Measurements from ENCODE around the gene IGLL5. TPM values are rescaled to one million over a fixed set of nuclear protein-coding genes. Genes with fewer than 3 reads are reported as not detected.
"Not testable (repeated sequence)": the region's sequence is repeated elsewhere in the genome, so short reads cannot be mapped to it uniquely, and the experiment has no call there.

IGLL5 gene
- total RNA-seq, 1 donor from 2014 or later, result not detected

DNA sequence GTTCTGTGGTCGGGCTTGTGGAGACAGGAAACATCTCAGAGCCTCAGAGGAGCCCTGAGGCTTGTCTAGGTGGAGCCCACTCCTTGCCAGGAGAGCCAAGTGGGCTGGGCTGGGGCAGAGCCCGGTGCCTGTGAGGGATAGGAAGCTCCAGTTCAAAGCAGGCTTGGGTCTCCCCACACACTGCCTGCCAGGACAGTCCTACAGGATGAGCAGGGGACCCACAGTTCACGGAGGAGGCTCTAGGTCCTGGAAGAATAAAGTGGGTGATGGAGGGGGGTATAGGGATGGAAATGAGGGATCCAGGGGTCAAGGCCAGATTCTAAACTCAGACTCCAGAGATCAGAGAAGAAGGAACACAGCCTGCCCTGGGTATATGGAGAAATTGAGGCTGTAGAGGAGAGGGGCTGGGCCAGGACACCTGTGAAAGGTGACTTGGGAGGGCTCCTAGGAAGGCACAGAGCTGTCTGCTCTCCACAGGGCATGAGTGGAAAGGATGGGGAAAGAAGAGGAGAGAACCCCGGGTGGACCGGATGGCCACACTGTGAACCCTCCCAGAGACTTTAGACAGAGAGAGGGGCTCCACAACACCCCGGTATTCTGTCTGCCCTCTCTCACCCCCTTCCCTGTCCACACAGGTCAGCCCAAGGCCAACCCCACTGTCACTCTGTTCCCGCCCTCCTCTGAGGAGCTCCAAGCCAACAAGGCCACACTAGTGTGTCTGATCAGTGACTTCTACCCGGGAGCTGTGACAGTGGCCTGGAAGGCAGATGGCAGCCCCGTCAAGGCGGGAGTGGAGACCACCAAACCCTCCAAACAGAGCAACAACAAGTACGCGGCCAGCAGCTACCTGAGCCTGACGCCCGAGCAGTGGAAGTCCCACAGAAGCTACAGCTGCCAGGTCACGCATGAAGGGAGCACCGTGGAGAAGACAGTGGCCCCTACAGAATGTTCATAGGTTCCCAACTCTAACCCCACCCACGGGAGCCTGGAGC lies 7.4 kb downstream of the IGLL5 start:
- intact Hi-C loops (cut with DNase I), result no loop called here
- no peak for DNase-seq
- ATAC-seq (ENCODE audit: poor library complexity), result no peak

DNA sequence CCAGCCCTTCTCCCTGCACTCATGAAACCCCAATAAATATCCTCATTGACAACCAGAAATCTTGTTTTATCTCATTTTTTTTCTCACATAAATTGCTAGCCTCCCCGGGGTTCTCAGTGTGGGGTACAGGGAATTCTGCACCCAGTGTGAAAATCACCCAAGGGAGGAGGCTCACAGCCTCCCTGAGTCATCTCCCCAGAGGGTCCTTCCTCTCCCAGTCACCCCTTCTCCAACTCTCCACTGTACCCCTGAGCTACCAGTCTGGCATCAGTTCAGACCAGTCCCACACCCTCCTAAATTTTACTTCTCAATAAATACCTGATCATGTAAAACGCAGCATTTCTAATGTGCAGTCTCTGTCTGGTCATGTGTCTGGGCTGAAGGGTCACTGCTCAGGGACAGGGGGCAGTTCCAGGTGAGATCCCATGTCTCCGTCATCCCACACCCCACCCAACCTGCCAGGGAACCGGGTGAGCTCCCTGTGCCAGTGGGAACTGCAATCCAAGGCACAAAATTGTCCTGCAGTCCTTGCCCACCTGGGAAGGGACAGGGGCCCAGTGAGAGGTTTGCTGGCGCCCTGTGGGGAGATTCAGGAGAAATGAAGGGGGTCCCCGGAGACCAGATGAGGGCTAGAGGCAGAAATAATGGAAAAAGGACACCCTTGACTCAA lies 8.3 kb downstream of the IGLL5 start:
- intact Hi-C loops (cut with DNase I), result no loop called here
- ATAC-seq (ENCODE audit: poor library complexity) (no peak), DNase-seq (no peak)

- DNase-seq, result no peak
Measured at GRCh38 chr22:22896601-22897000, 9.0 kb downstream of the IGLL5 start.

DNA sequence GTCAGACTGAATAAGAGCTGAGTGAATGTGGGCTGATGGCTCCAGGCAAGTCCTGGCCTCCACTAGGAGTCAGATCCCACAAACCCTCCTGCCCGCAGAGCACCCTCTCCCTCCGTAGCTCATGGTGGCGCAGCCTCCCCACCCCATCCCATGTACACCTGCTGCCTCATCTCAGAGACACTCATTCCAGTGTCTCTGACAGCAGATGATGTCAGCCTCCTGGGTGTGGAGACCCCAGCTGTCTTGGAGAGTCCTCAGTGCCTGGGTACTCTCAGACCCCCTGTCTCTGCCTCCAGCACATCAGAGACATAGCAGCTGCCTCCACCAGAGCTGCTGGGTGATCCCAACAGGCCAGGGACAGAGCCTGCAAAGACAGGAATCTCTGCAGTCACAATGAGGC lies 9.5 kb downstream of the IGLL5 start:
- ATAC-seq (ENCODE audit: poor library complexity), result no peak
- intact Hi-C loops (cut with DNase I), result no loop called here
- DNase-seq, result no peak

More at GRCh38 chr22:22896601-22897000, 9.0 kb downstream of the IGLL5 start:
- ATAC-seq (ENCODE audit: poor library complexity), result no peak
- intact Hi-C loops (cut with DNase I), result no loop called here

GRCh38 chr22:22897947-22898346 lies 10.3 kb downstream of the IGLL5 start:
- ATAC-seq (ENCODE audit: poor library complexity) (no peak), DNase-seq (no peak)
- intact Hi-C loops (cut with DNase I), result no loop called here

- intact Hi-C loops (cut with DNase I), result not testable (repeated sequence)
Measured at GRCh38 chr22:22898411-22898950, 10.9 kb downstream of the IGLL5 start.

GRCh38 chr22:22899342-22900080 lies 11.9 kb downstream of the IGLL5 start:
- DNase-seq; intact Hi-C loops (cut with DNase I); ATAC-seq (ENCODE audit: poor library complexity): not testable (repeated sequence)

More at GRCh38 chr22:22898411-22898950, 10.9 kb downstream of the IGLL5 start:
- not testable (repeated sequence) for DNase-seq; ATAC-seq (ENCODE audit: poor library complexity)

DNA sequence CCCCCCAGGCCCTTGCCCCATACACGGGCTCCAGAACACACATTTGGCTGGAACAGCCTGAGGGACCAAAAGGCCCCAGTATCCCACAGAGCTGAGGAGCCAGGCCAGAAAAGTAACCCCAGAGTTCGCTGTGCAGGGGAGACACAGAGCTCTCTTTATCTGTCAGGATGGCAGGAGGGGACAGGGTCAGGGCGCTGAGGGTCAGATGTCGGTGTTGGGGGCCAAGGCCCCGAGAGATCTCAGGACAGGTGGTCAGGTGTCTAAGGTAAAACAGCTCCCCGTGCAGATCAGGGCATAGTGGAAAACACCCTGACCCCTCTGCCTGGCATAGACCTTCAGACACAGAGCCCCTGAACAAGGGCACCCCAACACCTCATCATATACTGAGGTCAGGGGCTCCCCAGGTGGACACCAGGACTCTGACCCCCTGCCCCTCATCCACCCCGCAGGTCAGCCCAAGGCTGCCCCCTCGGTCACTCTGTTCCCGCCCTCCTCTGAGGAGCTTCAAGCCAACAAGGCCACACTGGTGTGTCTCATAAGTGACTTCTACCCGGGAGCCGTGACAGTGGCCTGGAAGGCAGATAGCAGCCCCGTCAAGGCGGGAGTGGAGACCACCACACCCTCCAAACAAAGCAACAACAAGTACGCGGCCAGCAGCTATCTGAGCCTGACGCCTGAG lies 13.1 kb downstream of the IGLL5 start:
- ATAC-seq (ENCODE audit: poor library complexity); DNase-seq; intact Hi-C loops (cut with DNase I): not testable (repeated sequence)

GRCh38 chr22:22901578-22902218 lies 14.1 kb downstream of the IGLL5 start:
- no peak for ATAC-seq (ENCODE audit: poor library complexity)
- intact Hi-C loops (cut with DNase I), result no loop called here
- no peak for DNase-seq

GRCh38 chr22:22902247-22903001 lies 14.8 kb downstream of the IGLL5 start:
- intact Hi-C loops (cut with DNase I), result no loop called here
- DNase-seq, result no peak
- no peak for ATAC-seq (ENCODE audit: poor library complexity)

- ATAC-seq (ENCODE audit: poor library complexity) (no peak), DNase-seq (no peak)
- intact Hi-C loops (cut with DNase I), result no loop called here
Measured at GRCh38 chr22:22903355-22903777, 15.8 kb downstream of the IGLL5 start.

- DNase-seq; ATAC-seq (ENCODE audit: poor library complexity); intact Hi-C loops (cut with DNase I): not testable (repeated sequence)
Measured at GRCh38 chr22:22903781-22904192, 16.2 kb downstream of the IGLL5 start.

- DNase-seq; ATAC-seq (ENCODE audit: poor library complexity); intact Hi-C loops (cut with DNase I): not testable (repeated sequence)
Measured at GRCh38 chr22:22904736-22905135, 17.1 kb downstream of the IGLL5 start.

DNA sequence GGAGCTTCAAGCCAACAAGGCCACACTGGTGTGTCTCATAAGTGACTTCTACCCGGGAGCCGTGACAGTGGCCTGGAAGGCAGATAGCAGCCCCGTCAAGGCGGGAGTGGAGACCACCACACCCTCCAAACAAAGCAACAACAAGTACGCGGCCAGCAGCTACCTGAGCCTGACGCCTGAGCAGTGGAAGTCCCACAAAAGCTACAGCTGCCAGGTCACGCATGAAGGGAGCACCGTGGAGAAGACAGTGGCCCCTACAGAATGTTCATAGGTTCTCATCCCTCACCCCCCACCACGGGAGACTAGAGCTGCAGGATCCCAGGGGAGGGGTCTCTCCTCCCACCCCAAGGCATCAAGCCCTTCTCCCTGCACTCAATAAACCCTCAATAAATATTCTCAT lies 18.8 kb downstream of the IGLL5 start:
- ATAC-seq (ENCODE audit: poor library complexity); DNase-seq; intact Hi-C loops (cut with DNase I): not testable (repeated sequence)

GRCh38 chr22:22906907-22907550 lies 19.4 kb downstream of the IGLL5 start:
- intact Hi-C loops (cut with DNase I), result no loop called here
- ATAC-seq (ENCODE audit: poor library complexity), result no peak
- no peak for DNase-seq

All from Right ventricle myocardium superior (tissue), 1 donor.